Measurements from ENCODE around the gene ITPK1.

DNA sequence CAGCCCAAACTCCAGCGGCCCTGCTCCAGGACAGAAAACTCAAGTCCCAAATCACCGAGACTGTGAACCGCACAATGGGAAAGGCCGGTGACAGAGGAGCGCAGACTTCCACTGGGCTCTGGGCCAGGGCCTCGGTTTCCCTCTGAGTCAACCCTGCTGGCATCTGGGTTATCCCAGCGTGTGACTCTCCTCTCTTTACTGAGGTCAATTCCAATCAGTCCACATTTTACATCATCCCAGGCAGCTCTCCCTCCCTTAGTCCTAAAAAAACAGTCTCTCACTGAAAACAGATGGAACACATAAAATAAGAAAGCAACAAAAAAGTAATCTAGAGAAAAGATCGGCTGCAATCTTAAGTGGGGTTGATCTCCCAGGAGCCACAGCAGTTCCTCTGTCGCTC, 36.9 kb downstream of the ITPK1 start:
- TF ChIP-seq, protein P1, sequence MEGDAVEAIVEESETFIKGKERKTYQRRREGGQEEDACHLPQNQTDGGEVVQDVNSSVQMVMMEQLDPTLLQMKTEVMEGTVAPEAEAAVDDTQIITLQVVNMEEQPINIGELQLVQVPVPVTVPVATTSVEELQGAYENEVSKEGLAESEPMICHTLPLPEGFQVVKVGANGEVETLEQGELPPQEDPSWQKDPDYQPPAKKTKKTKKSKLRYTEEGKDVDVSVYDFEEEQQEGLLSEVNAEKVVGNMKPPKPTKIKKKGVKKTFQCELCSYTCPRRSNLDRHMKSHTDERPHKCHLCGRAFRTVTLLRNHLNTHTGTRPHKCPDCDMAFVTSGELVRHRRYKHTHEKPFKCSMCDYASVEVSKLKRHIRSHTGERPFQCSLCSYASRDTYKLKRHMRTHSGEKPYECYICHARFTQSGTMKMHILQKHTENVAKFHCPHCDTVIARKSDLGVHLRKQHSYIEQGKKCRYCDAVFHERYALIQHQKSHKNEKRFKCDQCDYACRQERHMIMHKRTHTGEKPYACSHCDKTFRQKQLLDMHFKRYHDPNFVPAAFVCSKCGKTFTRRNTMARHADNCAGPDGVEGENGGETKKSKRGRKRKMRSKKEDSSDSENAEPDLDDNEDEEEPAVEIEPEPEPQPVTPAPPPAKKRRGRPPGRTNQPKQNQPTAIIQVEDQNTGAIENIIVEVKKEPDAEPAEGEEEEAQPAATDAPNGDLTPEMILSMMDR (IDR thresholded peaks at IDR 0.05), result no peak
- TF ChIP-seq POLR2A (IDR thresholded peaks at IDR 0.05), result no peak

All from thyroid gland (tissue), 4 donors.